HepG2 (cell line): ENCODE data around the gene S100A16. TPM values are rescaled to one million over a fixed set of nuclear protein-coding genes. Genes with fewer than 3 reads are reported as not detected.

Experiments
- ATAC-seq: fragments of 200-7000 bp; cut with Tn5 transposase; 3 replicates; pipeline ENCODE4 v1.9.1; 2020; ENCODE audit warnings: mild to moderate bottlenecking, moderate library complexity
- BruUV-seq: library from RNA; stranded (reverse); fragments of 400-500 nt; replicated peaks from 2 replicates; lab custom pipeline; 2021; lab: Mats Ljungman, UMichigan
- CTCF ChIA-PET: fragments of 300-600 bp; formaldehyde crosslinking; extraction: SDS; loops from one replicate; lab custom pipeline; 2021; ENCODE audit warnings: low total read pairs, inconsistent platforms, low intra/inter-chr PET ratio; lab: Yijun Ruan, JAX
- POLR2A ChIA-PET: fragments of 350-600 bp; sonication (Branson Sonifier 250); formaldehyde crosslinking; loops from one replicate; lab custom pipeline; 2020; ENCODE audit warnings: antibody characterized with exemption, inconsistent platforms; lab: Yijun Ruan, JAX
- DNase-seq: peaks from one replicate; pipeline ENCODE4 v3.0.0-alpha.2; 2015; ENCODE audit warnings: low spot score
- FAIRE-seq: peaks from 3 replicates; lab custom pipeline; 2011; peaks lifted over from hg19 to GRCh38; lab: Jason Lieb, UNC
- H2AFZ ChIP-seq: one replicate; pipeline ENCODE4 v1.6.1; 2011; ENCODE audit warnings: low read length, inconsistent platforms
- H3K27ac ChIP-seq: fragments of 300-600 bp; 3 replicates; pipeline ENCODE4 v1.8.0; 2011; ENCODE audit warnings: mixed run types, mild to moderate bottlenecking, mixed read lengths, low read length, inconsistent platforms; ENCODE audit not compliant: insufficient read depth; ENCODE audit errors: extremely low read length
- H3K27me3 ChIP-seq, 2 experiments: fragments of 200-600 bp in 1 of 2; 2 replicates in 1 of 2; 3 replicates in 1 of 2; pipeline versions ENCODE4 v1.6.0 to v1.8.0; 2011; ENCODE audit warnings: low read length in 2 of 2, mild to moderate bottlenecking in 2 of 2, moderate library complexity in 2 of 2, inconsistent platforms in 1 of 2; ENCODE audit not compliant: insufficient read depth in 2 of 2, control insufficient read depth in 1 of 2
- H3K36me3 ChIP-seq, 2 experiments: fragments of 200-600 bp in 1 of 2; replicated peaks in 1 of 2; 2 replicates in 1 of 2; 3 replicates in 1 of 2; pipeline versions ENCODE4 v1.5.1 to v1.8.0; 2011; ENCODE audit warnings: low read length in 2 of 2, inconsistent platforms in 1 of 2; ENCODE audit not compliant: insufficient read depth in 2 of 2, control insufficient read depth in 1 of 2
- H3K4me1 ChIP-seq: 2 replicates; pipeline ENCODE4 v1.5.1; 2012; ENCODE audit warnings: low read length, inconsistent platforms; ENCODE audit not compliant: insufficient read depth
- H3K4me2 ChIP-seq: 2 replicates; pipeline ENCODE4 v1.6.0; 2011; ENCODE audit warnings: low read depth, low read length, inconsistent platforms
- H3K4me3 ChIP-seq, 3 experiments: fragments of 200-600 bp in 1 of 3; sonication (generic), shearing (Covaris generic) in 1 of 3; replicated peaks in 1 of 3; 2 replicates each; pipeline ENCODE4 v1.5.1; 2011 to 2016; ENCODE audit warnings: low read length in 3 of 3, inconsistent platforms in 2 of 3, low read depth in 2 of 3, mild to moderate bottlenecking in 2 of 3, control low read depth in 1 of 3, mixed read lengths in 1 of 3; ENCODE audit not compliant: insufficient read depth in 1 of 3
- H3K79me2 ChIP-seq: one replicate; pipeline ENCODE4 v1.6.1; 2011; ENCODE audit warnings: low read length, inconsistent platforms; ENCODE audit not compliant: insufficient read depth
- H3K9ac ChIP-seq: 2 replicates; pipeline ENCODE4 v1.6.0; 2011; ENCODE audit warnings: mild to moderate bottlenecking, low read depth, low read length, inconsistent platforms; ENCODE audit not compliant: insufficient read depth
- H3K9me3 ChIP-seq: 2 replicates; pipeline ENCODE4 v1.5.1; 2012; ENCODE audit warnings: mild to moderate bottlenecking, low read length
- H4K20me1 ChIP-seq: 2 replicates; pipeline ENCODE4 v1.6.0; 2011; ENCODE audit warnings: inconsistent platforms, mild to moderate bottlenecking, low read length, moderate library complexity; ENCODE audit not compliant: insufficient read depth
- BHLHE40 ChIP-seq: IDR thresholded peaks from 2 replicates; pipeline ENCODE4 v1.6.1; 2011; ENCODE audit warnings: low read length, improper control_type of control experiment
- DR1 ChIP-seq: sonication (generic); formaldehyde crosslinking; IDR thresholded peaks from 2 replicates; pipeline ENCODE4 v1.8.0; 2021; ENCODE audit warnings: mild to moderate bottlenecking, missing genetic modification reagents, inconsistent platforms
- ELF4 ChIP-seq: sonication (generic); formaldehyde crosslinking; IDR thresholded peaks from 2 replicates; pipeline ENCODE4 v1.5.0; 2020; ENCODE audit warnings: missing genetic modification reagents, mild to moderate bottlenecking, moderate library complexity, borderline replicate concordance
- EZH2 ChIP-seq: conservative IDR thresholded peaks from 2 replicates; pipeline ENCODE4 v1.6.1; 2012; ENCODE audit warnings: mild to moderate bottlenecking, low read depth, low read length, moderate library complexity
- GTF3A ChIP-seq: sonication (generic); formaldehyde crosslinking; conservative IDR thresholded peaks from 2 replicates; pipeline ENCODE4 v1.4.0; 2020; ENCODE audit warnings: mild to moderate bottlenecking, missing genetic modification reagents
- HMG20A ChIP-seq: IDR thresholded peaks from 2 replicates; pipeline ENCODE4 v1.6.1; 2016; ENCODE audit warnings: borderline replicate concordance
- KAT2B ChIP-seq: fragments of 150-350 bp; IDR thresholded peaks from 2 replicates; pipeline ENCODE4 v1.6.1; 2014; ENCODE audit warnings: low read depth, low read length, borderline replicate concordance
- KLF6 ChIP-seq: IDR thresholded peaks from 2 replicates; pipeline ENCODE4 v1.8.0; 2016; ENCODE audit warnings: missing biosample characterization, missing genetic modification reagents
- MED1 ChIP-seq: sonication (generic); formaldehyde crosslinking; IDR thresholded peaks from 2 replicates; pipeline ENCODE4 v1.4.0; 2020; ENCODE audit warnings: missing genetic modification reagents
- MTA3 ChIP-seq: sonication (generic); formaldehyde crosslinking; IDR thresholded peaks from 2 replicates; pipeline ENCODE4 v1.4.0; 2020; ENCODE audit warnings: missing genetic modification reagents
- REL ChIP-seq: sonication (generic); formaldehyde crosslinking; conservative IDR thresholded peaks from 2 replicates; pipeline ENCODE4 v1.8.0; 2022; ENCODE audit warnings: mild to moderate bottlenecking, missing genetic modification reagents, moderate library complexity
- SCMH1 ChIP-seq: sonication (generic); formaldehyde crosslinking; IDR thresholded peaks from 2 replicates; pipeline ENCODE4 v1.9.0; 2021; ENCODE audit warnings: missing genetic modification reagents, mild to moderate bottlenecking, borderline replicate concordance
- SIN3B ChIP-seq: fragments of 150-350 bp; IDR thresholded peaks from 2 replicates; pipeline ENCODE4 v1.6.1; 2014; ENCODE audit warnings: low read length
- ZNF382 ChIP-seq: sonication (generic); formaldehyde crosslinking; IDR thresholded peaks from 2 replicates; pipeline ENCODE4 v1.5.0; 2020; ENCODE audit warnings: missing genetic modification reagents, mild to moderate bottlenecking, borderline replicate concordance
- ZNF788 ChIP-seq: sonication (generic); formaldehyde crosslinking; IDR thresholded peaks from 2 replicates; pipeline ENCODE4 v1.5.0; 2020; ENCODE audit warnings: mild to moderate bottlenecking, missing genetic modification reagents, borderline replicate concordance
- ZNF883 ChIP-seq: sonication (generic); formaldehyde crosslinking; IDR thresholded peaks from 2 replicates; pipeline ENCODE4 v1.5.1; 2020; ENCODE audit warnings: mild to moderate bottlenecking, missing genetic modification reagents; ENCODE audit errors: not compliant biosample characterization
- WGBS: methylation state at CpG from one replicate; pipeline ENCODE4 v1.1.6; 2017; ENCODE audit warnings: low lambda C conversion rate; 5-methylcytosine and 5-hydroxymethylcytosine counted together
- in situ Hi-C: cut with HindIII; loops from 2 replicates; pipeline ENCODE4 v1.10.0; 2017; ENCODE audit warnings: low pct_unique_long_range_greater_than_20kb; ENCODE audit not compliant: extremely low pct_ligation_motif_present
- intact Hi-C: fragments of 100-400 bp; cut with micrococcal nuclease; formaldehyde crosslinking; loops from one replicate; pipeline ENCODE4 v1.10.0; 2022; ENCODE audit not compliant: unreplicated experiment
- polyA plus RNA-seq, 8 experiments: library from polyadenylated mRNA; depleted of rRNA in 3 of 8; stranded (reverse) in 7 of 8; unstranded in 1 of 8; fragments of >200 nt; fragmentation: Illumina TruSeq in 4 of 8; extraction: Trizol in 4 of 8; gene quantifications; 2 replicates each; pipeline versions ENCODE4 v1.2.1 to v1.2.3, GENCODE V29; 2011 to 2016; ENCODE audit warnings: low read depth in 4 of 8, missing spikeins in 1 of 8, mixed read lengths in 1 of 8; ENCODE audit not compliant: insufficient read depth in 1 of 8
- total RNA-seq, 5 experiments: library from RNA; depleted of rRNA; stranded (reverse); fragments of >200 nt; fragmentation: Illumina TruSeq; extraction: Trizol; gene quantifications; 2 replicates each; pipeline ENCODE4 v1.2.3, GENCODE V29; 2016; ENCODE audit warnings: low read depth in 1 of 5
- TF ChIP-seq, protein P1 (sequence below): sonication (generic); formaldehyde crosslinking; IDR thresholded peaks from 2 replicates; pipeline ENCODE4 v1.5.0; 2020; ENCODE audit warnings: missing genetic modification reagents
- TF ChIP-seq, protein P2 (sequence below): sonication (generic); formaldehyde crosslinking; IDR thresholded peaks from 2 replicates; pipeline ENCODE4 v1.4.0; 2020; ENCODE audit warnings: missing genetic modification reagents
- TF ChIP-seq, protein P3 (sequence below): sonication (generic); formaldehyde crosslinking; IDR thresholded peaks from 2 replicates; pipeline ENCODE4 v1.4.0; 2020; ENCODE audit warnings: mild to moderate bottlenecking, missing genetic modification reagents
- TF ChIP-seq, protein P4 (sequence below): IDR thresholded peaks from 2 replicates; pipeline ENCODE4 v1.6.1; 2018; ENCODE audit warnings: missing genetic modification reagents
- TF ChIP-seq, protein P5 (sequence below): sonication (generic); formaldehyde crosslinking; IDR thresholded peaks from 2 replicates; pipeline ENCODE4 v1.4.0; 2020; ENCODE audit warnings: missing genetic modification reagents

S100A16 gene
- total and polyA plus RNA-seq, 2 of the 13 experiments (the other 11 are each of a cell fraction or from before 2014, with no cell fraction given) = 46.0 to 195 TPM

DNA sequence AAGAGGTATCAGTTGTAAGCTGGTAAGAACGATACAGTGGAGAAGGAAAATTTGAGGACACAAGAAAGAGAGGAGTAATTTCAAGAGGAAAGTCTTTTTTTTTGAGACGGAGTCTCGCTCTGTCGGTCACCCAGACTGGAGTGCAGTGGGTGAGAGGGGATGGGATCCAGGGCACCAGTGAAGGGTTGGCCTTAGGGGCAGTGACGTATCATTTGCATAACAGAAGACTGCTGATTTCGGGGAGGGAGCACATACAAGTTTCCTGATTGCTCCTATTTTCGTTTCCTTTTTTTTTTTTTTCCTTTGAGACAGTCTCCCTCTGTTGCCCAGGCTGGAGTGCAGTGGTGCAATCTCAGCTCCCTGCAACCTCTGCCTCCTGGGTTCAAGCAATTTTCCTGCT lies 10.2 kb upstream of the S100A16 start (continued):
- TF ChIP-seq, protein P1, sequence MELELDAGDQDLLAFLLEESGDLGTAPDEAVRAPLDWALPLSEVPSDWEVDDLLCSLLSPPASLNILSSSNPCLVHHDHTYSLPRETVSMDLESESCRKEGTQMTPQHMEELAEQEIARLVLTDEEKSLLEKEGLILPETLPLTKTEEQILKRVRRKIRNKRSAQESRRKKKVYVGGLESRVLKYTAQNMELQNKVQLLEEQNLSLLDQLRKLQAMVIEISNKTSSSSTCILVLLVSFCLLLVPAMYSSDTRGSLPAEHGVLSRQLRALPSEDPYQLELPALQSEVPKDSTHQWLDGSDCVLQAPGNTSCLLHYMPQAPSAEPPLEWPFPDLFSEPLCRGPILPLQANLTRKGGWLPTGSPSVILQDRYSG (CRISPR knock-in tag) = no peak
- TF ChIP-seq ZNF788 (CRISPR knock-in tag) (no peak), ELF4 (no peak), BHLHE40 (no peak), HMG20A (no peak), GTF3A (CRISPR knock-in tag) (no peak), EZH2 (no peak)
- TF ChIP-seq, protein P2, sequence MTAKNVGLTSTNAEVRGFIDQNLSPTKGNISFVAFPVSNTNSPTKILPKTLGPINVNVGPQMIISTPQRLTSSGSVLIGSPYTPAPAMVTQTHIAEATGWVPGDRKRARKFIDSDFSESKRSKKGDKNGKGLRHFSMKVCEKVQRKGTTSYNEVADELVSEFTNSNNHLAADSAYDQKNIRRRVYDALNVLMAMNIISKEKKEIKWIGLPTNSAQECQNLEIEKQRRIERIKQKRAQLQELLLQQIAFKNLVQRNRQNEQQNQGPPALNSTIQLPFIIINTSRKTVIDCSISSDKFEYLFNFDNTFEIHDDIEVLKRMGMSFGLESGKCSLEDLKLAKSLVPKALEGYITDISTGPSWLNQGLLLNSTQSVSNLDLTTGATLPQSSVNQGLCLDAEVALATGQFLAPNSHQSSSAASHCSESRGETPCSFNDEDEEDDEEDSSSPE (CRISPR knock-in tag) = no peak
- TF ChIP-seq, all 625 proteins: peak for 0

DNA sequence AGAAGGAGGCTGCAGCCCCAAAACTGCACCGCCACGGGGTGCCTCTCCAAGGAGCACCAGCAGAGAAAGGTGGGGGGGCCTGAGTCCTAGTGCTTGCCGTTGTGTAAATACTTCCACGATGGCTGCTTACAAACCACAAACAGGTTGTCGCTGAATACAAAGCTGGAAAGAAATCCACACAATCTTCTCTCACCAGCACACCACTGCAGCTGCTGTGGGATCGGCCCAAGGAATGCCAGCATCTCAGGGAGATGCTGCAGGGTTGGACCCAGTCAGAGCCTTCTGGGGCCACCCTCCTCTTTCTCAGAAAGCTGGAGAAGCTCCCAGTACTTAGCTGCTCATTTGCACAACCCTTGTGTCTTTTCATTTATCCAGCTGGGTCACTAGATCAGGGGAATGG lies 6.2 kb upstream of the S100A16 start:
- ATAC-seq = no peak
- no peak overlapping the region for H3K9ac ChIP-seq
- no peaks in the 10 kb centered on the region for H3K79me2 ChIP-seq
- ChIA-PET CTCF (no interaction called here), POLR2A (interaction anchor here (1.2 to 15.2 kb wide), 4 partner anchors 8 to 15 kb away, joined by 3 to 390 read pairs (median 9); partner anchors contain the start of genes CHTOP, S100A13, S100A14 and S100A16)
- no peak overlapping the region for H2AFZ ChIP-seq
- H3K4me1 ChIP-seq = peaks cover 31% of the 10 kb centered on the region
- no peak overlapping the region for H3K27ac ChIP-seq
- H4K20me1 ChIP-seq = no peaks in the 10 kb centered on the region
- 89% methylated on average over 4 of the region's 6 CpGs for WGBS
- no peak for DNase-seq
- no peak overlapping the region for H3K4me2 ChIP-seq
- no peaks in the 10 kb centered on the region for H3K27me3 ChIP-seq
- intact Hi-C loops = no loop called here
- no peak for FAIRE-seq
- no peaks in the 10 kb centered on the region for H3K9me3 ChIP-seq
- BruUV-seq = no TSS peak
- no peak overlapping the region for H3K4me3 ChIP-seq
- in situ Hi-C loops = no loop called here
- H3K36me3 ChIP-seq = peaks cover 1 to 3% of the 10 kb centered on the region in 2 experiments; a peak in 1 of 5 replicates
- TF ChIP-seq DR1 (CRISPR knock-in tag) = no peak
- no peak for TF ChIP-seq ZNF382
- TF ChIP-seq, protein P3, sequence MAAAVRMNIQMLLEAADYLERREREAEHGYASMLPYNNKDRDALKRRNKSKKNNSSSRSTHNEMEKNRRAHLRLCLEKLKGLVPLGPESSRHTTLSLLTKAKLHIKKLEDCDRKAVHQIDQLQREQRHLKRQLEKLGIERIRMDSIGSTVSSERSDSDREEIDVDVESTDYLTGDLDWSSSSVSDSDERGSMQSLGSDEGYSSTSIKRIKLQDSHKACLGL (CRISPR knock-in tag) = no peak
- no peak for TF ChIP-seq REL (CRISPR knock-in tag)
- no peak for TF ChIP-seq KLF6
- TF ChIP-seq, protein P4, sequence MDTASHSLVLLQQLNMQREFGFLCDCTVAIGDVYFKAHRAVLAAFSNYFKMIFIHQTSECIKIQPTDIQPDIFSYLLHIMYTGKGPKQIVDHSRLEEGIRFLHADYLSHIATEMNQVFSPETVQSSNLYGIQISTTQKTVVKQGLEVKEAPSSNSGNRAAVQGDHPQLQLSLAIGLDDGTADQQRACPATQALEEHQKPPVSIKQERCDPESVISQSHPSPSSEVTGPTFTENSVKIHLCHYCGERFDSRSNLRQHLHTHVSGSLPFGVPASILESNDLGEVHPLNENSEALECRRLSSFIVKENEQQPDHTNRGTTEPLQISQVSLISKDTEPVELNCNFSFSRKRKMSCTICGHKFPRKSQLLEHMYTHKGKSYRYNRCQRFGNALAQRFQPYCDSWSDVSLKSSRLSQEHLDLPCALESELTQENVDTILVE (CRISPR knock-in tag) = no peak
- no peak for TF ChIP-seq ZNF883 (CRISPR knock-in tag)
- no peak for TF ChIP-seq MTA3 (CRISPR knock-in tag)
- TF ChIP-seq SIN3B = no peak
- TF ChIP-seq SCMH1 (CRISPR knock-in tag) = no peak
- TF ChIP-seq MED1 (CRISPR knock-in tag) = no peak
- TF ChIP-seq, protein P5, sequence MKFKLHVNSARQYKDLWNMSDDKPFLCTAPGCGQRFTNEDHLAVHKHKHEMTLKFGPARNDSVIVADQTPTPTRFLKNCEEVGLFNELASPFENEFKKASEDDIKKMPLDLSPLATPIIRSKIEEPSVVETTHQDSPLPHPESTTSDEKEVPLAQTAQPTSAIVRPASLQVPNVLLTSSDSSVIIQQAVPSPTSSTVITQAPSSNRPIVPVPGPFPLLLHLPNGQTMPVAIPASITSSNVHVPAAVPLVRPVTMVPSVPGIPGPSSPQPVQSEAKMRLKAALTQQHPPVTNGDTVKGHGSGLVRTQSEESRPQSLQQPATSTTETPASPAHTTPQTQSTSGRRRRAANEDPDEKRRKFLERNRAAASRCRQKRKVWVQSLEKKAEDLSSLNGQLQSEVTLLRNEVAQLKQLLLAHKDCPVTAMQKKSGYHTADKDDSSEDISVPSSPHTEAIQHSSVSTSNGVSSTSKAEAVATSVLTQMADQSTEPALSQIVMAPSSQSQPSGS = no peak
- no peak for TF ChIP-seq KAT2B
